ENCODE data around the gene EID2.

The EID2 gene

DNA sequence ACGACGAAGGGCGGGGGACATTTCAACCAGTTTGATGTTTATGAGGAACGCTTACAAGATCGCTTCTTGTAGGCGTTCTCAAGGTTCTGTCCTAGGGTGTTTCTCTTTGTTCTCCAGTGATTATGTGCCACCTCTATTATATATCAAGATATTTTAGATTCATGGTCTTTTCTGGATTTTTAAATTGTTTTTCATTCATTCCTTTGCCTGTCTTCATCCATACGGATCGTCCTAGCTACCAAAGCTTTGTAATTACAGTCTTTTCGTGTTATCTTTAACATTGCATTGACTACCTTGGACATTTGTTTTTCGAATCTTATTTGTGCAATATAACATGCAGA lies 342 bp upstream of the EID2 start:
- TF ChIP-seq, protein P1, sequence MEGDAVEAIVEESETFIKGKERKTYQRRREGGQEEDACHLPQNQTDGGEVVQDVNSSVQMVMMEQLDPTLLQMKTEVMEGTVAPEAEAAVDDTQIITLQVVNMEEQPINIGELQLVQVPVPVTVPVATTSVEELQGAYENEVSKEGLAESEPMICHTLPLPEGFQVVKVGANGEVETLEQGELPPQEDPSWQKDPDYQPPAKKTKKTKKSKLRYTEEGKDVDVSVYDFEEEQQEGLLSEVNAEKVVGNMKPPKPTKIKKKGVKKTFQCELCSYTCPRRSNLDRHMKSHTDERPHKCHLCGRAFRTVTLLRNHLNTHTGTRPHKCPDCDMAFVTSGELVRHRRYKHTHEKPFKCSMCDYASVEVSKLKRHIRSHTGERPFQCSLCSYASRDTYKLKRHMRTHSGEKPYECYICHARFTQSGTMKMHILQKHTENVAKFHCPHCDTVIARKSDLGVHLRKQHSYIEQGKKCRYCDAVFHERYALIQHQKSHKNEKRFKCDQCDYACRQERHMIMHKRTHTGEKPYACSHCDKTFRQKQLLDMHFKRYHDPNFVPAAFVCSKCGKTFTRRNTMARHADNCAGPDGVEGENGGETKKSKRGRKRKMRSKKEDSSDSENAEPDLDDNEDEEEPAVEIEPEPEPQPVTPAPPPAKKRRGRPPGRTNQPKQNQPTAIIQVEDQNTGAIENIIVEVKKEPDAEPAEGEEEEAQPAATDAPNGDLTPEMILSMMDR (IDR thresholded peaks at IDR 0.05; ENCODE audit: low read depth, low read length) = no peak
- DNase-seq (ENCODE audit: low read depth in 2 of 2) = no peak
- H3K4me3 ChIP-seq (replicated peaks in 1 of 2; ENCODE audit: low read depth in 2 of 2, low read length in 2 of 2) = peak overlapping the region in 1 of 2 donors; percentile 94

DNA sequence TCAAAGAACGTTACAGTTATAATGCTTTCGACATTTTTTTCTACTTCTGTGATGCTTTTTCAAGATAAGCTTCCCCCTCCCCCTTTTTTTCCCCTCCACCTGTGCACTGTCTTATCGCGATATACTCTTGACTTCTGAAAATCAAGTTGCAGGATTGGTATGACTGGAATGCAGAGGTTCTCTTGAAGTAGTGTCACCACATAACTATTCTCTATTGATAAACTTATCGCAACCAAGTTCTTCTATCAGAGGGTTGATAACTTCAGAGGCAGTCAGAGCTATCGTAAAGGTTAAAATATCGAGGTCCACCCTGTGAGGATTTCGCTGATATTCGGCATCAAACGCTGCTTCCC lies 820 bp downstream of the EID2 start:
- peak in 1 of 2 donors; percentile 53 for DNase-seq (ENCODE audit: low read depth in 2 of 2)
- H3K4me3 ChIP-seq (replicated peaks in 1 of 2; ENCODE audit: low read depth in 2 of 2, low read length in 2 of 2) = peak overlapping the region; percentile 58 to 94
- TF ChIP-seq, protein P1 (IDR thresholded peaks at IDR 0.05; ENCODE audit: low read depth, low read length) = no peak

DNA sequence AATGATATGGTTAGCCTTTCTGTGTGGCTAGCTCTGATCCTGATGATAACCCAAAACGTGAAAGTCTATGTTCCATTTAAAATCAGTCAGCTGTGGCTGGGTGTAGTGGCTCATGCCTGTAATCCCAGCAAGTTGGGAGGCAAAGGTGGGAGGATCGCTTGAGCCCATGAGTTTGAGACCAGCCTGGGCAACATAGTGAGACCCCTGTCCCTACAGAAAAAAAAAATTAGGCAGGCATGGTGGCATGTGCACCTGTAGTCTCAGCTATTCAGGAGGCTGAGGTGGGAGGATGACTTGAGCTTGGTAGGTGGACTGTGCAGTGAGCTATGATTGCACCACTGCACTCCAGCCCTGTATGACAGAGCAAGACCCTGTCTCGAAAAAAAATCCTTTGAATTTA lies 6.2 kb downstream of the EID2 start:
- TF ChIP-seq, protein P1 (IDR thresholded peaks at IDR 0.05; ENCODE audit: low read depth, low read length) = no peak
- no peak overlapping the region for H3K4me3 ChIP-seq (replicated peaks in 1 of 2; ENCODE audit: low read depth in 2 of 2, low read length in 2 of 2)
- DNase-seq (ENCODE audit: low read depth in 2 of 2) = no peak

DNA sequence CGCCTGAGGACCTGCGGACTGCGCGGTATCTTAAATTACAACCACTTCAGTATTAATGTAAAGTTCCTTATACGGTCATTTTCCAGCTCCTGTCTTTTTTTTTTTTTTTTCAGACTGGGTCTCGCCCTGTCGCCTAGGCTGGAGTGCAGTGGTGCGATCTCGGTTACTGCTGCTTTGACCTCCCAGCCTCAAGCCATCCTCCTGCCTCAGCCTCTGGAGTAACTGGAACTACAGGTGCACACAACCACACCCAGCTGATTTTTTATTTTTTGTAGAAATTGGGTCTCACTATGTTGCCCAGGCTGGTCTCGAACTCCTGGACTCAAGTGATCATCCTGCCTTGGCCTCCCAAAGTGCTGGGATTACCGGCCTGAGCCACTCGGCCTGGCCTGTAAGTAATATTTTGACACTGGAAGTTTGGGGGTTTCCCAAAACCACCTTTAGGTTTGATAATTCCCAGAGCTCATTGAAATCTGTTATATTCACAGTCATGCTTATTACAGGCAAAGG lies 6.9 kb downstream of the EID2 start:
- no peak for DNase-seq (ENCODE audit: low read depth in 2 of 2)
- no peak overlapping the region for H3K4me3 ChIP-seq (replicated peaks in 1 of 2; ENCODE audit: low read depth in 2 of 2, low read length in 2 of 2)
- TF ChIP-seq, protein P1 (IDR thresholded peaks at IDR 0.05; ENCODE audit: low read depth, low read length) = no peak

DNA sequence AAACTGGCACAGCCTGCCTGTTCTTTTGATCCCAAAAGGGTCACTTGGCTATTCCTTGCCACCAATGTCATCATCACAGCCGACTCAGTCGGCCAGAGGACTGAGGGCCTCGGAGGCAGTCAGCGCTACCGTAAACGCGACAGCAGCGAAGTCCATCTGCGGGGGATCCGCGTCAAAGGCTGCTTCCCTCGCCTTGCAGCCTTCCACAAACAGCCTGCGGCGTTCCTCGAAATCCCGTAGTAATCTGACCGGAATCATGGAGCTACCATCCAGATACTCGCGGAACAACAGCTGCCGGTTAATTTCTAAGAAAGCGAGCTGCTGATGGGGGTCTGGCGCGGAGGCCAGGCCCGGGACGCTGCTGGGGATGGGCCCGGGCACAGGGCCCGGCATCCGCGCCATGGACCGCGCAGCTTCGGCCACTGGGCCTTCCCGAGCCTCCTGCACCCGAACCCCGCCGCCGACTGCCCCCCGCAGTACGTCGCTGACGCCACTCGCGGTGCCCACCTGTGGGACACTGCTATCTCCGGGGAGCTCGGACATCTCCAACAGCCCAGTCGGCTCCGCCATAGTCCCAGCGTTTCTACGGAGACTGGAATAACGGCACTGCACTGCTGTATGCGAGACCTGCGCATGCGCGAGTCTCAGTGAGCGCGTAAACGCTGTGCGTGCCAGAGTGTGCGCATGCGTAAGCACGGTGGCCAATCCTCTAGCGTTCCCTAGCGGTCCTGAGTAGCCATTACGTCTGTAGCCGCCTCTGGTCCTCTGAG lies 7.5 kb downstream of the EID2 start, which contains the start of gene EID2B:
TSS of gene EID2B (minus strand) at position 620 of the 770 bp plus-strand sequence. CDS start at position 570, 50 bp downstream.
- TF ChIP-seq, protein P1 (IDR thresholded peaks at IDR 0.05; ENCODE audit: low read depth, low read length) = peak; percentile 99
- H3K4me3 ChIP-seq (replicated peaks in 1 of 2; ENCODE audit: low read depth in 2 of 2, low read length in 2 of 2) = peak within 1 kb of the TSS; percentile 75 to 96

DNA sequence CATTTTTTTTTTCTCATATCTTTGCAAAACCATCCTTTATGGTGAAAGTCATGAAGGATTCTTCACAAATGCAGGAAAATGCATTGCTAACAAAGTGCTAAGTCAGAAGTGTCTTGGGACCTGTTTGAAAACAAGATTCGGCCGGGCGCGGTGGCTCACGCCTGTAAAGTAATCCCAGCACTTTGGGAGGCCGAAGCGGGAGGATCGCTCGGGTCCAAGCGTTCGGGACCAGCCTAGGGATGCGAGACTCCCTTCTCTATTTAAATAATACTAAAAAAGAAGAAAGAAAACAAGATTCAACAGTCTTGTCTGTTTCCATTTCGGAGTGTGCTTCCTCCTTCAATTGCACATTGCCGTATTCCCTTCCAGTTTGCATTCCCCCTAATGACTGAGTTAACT lies 8.1 kb downstream of the EID2 start:
- DNase-seq (ENCODE audit: low read depth in 2 of 2) = peak; percentile 5 to 21
- TF ChIP-seq, protein P1 (IDR thresholded peaks at IDR 0.05; ENCODE audit: low read depth, low read length) = no peak
- peak overlapping the region; percentile 75 to 96 for H3K4me3 ChIP-seq (replicated peaks in 1 of 2; ENCODE audit: low read depth in 2 of 2, low read length in 2 of 2)

More for the DNA sequence above, 7.5 kb downstream of the EID2 start, which contains the start of gene EID2B:
- DNase-seq (ENCODE audit: low read depth in 2 of 2) = peak; percentile 97
